ENCODE results near the gene FILIP1L. TPM values are rescaled to one million over a fixed set of nuclear protein-coding genes. Genes with fewer than 3 reads are reported as not detected.

FILIP1L gene
- total RNA-seq, 2 experiments from 2014 or later = not detected

DNA sequence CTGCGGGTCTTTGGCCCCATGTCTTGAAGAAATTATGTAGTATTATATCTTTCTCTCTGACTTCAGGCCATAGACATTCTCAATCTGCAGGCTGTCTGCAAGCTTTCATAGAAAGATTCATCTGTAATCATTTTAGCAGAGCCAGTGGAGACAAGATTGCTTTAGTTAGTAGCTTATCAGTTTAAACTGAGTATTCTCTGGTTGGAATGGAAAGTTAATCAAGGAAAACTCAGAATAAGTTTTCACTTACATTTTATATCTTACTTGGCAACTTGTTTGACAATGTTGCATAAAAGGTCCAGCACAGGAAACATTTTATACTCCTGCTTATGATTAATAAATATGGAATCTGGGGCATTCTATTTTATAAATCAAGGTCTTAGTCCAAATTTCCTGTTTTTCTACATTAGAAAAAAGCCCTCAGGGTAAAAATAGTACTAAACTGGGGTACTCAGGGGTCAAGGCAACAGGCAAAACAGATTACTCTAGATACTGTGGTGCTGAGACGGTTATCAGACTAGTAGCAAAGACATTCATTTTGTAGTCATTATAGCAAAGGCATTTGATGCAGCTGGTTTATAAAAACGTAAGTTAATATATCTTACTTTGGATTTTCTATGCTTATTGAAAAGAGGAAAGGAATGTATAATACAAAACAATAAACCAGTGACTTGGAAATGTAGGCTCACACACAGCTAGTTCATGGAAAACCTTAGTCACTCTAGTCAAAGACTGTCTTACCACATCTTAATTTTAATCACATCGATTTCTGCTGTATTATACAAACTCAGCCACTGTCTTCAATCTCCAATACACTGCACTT lies 45.2 kb upstream of the FILIP1L start:
- no peaks in the 10 kb centered on the region for H3K4me1 ChIP-seq (ENCODE audit: insufficient read depth, low read length, poor library complexity, severe bottlenecking)
- no peak overlapping the region for H3K4me2 ChIP-seq (ENCODE audit: low read length)
- H3K9me2 ChIP-seq (ENCODE audit: insufficient read depth, low read length) = 0 out of 2 replicates have a peak, but pooled peaks cover 3% of the 10 kb centered on the region
- H3K36me3 ChIP-seq (ENCODE audit: insufficient read depth, low read length) = peaks cover 6% of the 10 kb centered on the region; the same call in 1 of the 2 replicates
- DNase-seq (ENCODE audit: low spot score) = no peak
- H3K79me2 ChIP-seq (ENCODE audit: insufficient read depth, low read depth, low read length) = no peaks in the 10 kb centered on the region
- peaks cover 10% of the 10 kb centered on the region for H3K9me3 ChIP-seq (ENCODE audit: low read length)
- no peak overlapping the region for H3K27ac ChIP-seq (ENCODE audit: low read depth, low read length, poor library complexity, severe bottlenecking)
- ChIA-PET CTCF (ENCODE audit: unreplicated experiment) (interaction anchor here (0.7 kb wide), 1 partner anchor 1449 kb away, joined by 3 read pairs; no protein-coding TSS in a partner anchor), POLR2A (interaction anchor here (0.6 kb wide), 1 partner anchor 81 kb away, joined by 3 read pairs; no protein-coding TSS in a partner anchor)
- no TSS peak for BruUV-seq (replicated peaks)
- intact Hi-C loops (cut with micrococcal nuclease; ENCODE audit: unreplicated experiment) = no loop called here
- no peak overlapping the region for H2AFZ ChIP-seq (ENCODE audit: low read length)
- H3K4me3 ChIP-seq (ENCODE audit: low read depth, low read length, poor library complexity, severe bottlenecking) = no peak overlapping the region
- no peaks in the 10 kb centered on the region for H4K20me1 ChIP-seq (ENCODE audit: insufficient read depth, low read length)
- TF ChIP-seq EZH2phosphoT487 (IDR thresholded peaks at IDR 0.05; ENCODE audit: borderline replicate concordance, low read depth, low read length) (no peak), CTCF (conservative IDR thresholded peaks at IDR 0.05; ENCODE audit: low read length) (no peak)

GRCh38 chr3:100158918-100159330 lies 44.6 kb upstream of the FILIP1L start:
- CTCF ChIA-PET (ENCODE audit: unreplicated experiment) = interaction anchor here (0.7 kb wide), 1 partner anchor 1448 kb away, joined by 3 read pairs; no protein-coding TSS in a partner anchor
- intact Hi-C loops (cut with micrococcal nuclease; ENCODE audit: unreplicated experiment) = no loop called here
- Histone ChIP-seq H3K9me2 (ENCODE audit: insufficient read depth, low read length) (0 out of 2 replicates have a peak, but pooled peaks cover 3% of the 10 kb centered on the region), H4K20me1 (ENCODE audit: insufficient read depth, low read length) (no peaks in the 10 kb centered on the region), H2AFZ (ENCODE audit: low read length) (no peak overlapping the region), H3K4me1 (ENCODE audit: insufficient read depth, low read length, poor library complexity, severe bottlenecking) (no peaks in the 10 kb centered on the region), H3K4me3 (ENCODE audit: low read depth, low read length, poor library complexity, severe bottlenecking) (no peak overlapping the region), H3K9me3 (ENCODE audit: low read length) (peaks cover 10% of the 10 kb centered on the region), H3K36me3 (ENCODE audit: insufficient read depth, low read length) (peaks cover 6% of the 10 kb centered on the region; the same call in 1 of the 2 replicates), H3K79me2 (ENCODE audit: insufficient read depth, low read depth, low read length) (no peaks in the 10 kb centered on the region), H3K27ac (ENCODE audit: low read depth, low read length, poor library complexity, severe bottlenecking) (no peak overlapping the region), H3K4me2 (ENCODE audit: low read length) (no peak overlapping the region)
- BruUV-seq (replicated peaks) = no TSS peak
- TF ChIP-seq CTCF (conservative IDR thresholded peaks at IDR 0.05; ENCODE audit: low read length) (no peak), EZH2phosphoT487 (IDR thresholded peaks at IDR 0.05; ENCODE audit: borderline replicate concordance, low read depth, low read length) (no peak)
- POLR2A ChIA-PET = interaction anchor here (0.6 kb wide), 1 partner anchor 81 kb away, joined by 3 read pairs; no protein-coding TSS in a partner anchor
- DNase-seq (ENCODE audit: low spot score) = no peak
